ENCODE measurements around the gene CACNA1D. TPM values are rescaled to one million over a fixed set of nuclear protein-coding genes. Genes with fewer than 3 reads are reported as not detected.

Gene CACNA1D
- total and polyA plus RNA-seq, 9 of the 15 experiments (the other 6 are each of a cell fraction or from before 2014, with no cell fraction given), result 0.29 TPM; not detected in 8

DNA sequence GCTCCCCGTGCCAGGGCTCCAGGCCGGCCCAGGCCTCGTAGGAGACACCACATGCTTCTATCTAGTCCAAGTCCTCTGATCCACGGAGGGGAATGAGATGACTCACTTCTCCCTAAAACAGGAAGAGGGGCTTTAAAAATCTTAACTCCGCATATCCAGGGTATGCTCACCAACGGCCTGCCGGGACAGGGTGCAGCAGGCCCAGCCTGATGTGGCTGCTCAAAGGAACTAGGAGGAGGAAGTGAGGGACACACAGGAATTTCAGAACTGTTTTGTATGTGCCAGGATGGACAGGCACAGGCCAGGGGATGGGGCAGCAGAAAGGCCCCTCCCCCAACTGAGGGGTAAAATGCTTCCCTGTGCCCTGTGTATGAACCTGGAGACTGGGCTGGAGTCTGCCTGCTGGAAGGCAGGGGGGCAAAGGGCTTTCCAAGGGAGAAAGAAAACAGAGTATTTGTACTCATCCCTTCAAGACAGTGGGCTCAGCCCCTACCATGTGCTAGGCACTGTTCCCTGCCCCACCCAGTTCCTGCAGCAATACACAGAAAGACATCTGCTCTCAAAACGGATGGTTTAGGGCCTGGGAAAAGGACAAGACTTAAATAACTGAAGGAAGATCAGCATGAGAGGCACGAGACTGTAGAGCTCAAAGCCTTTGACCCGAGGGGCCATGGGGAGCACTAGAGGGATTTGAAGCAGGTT, 329.7 kb downstream of the CACNA1D start (continued):
- no peak for TF ChIP-seq SMC3 (conservative IDR thresholded peaks at IDR 0.05; ENCODE audit: insufficient read depth, low read depth, low read length)
- TF ChIP-seq ZNF76 (CRISPR knock-in tag; IDR thresholded peaks at IDR 0.05; ENCODE audit: borderline replicate concordance), result no peak

GRCh38 chr3:53824795-53825194, 330.4 kb downstream of the CACNA1D start:
- no peak for DNase-seq (ENCODE audit: extremely low read depth in 1 of 4, low spot score in 3 of 4)
- Histone ChIP-seq H3K9me3 (replicated peaks; ENCODE audit: control insufficient read depth, insufficient read depth, low read depth, low read length) (no peaks in the 10 kb centered on the region), H2AFZ (ENCODE audit: low read depth, low read length) (no peak overlapping the region), H3K27me3 (ENCODE audit: control insufficient read depth in 2 of 2, insufficient read depth in 2 of 2, low read length in 2 of 2) (peaks cover 0 to 3% of the 10 kb centered on the region in 2 experiments; a peak in 1 of 5 replicates), H3K36me3 (ENCODE audit: control insufficient read depth, insufficient read depth, low read length) (no peaks in the 10 kb centered on the region), H3K9ac (ENCODE audit: insufficient read depth in 1 of 2, low read depth in 2 of 2, low read length in 2 of 2) (no peak overlapping the region), H3K27ac (ENCODE audit: extremely low read depth, low read depth, low read length) (no peak overlapping the region), H3K4me3 (no peak overlapping the region), H3K4me2 (ENCODE audit: insufficient read depth, low read length) (no peak overlapping the region), H3K9me1 (ENCODE audit: control insufficient read depth, insufficient read depth, low read length) (no peaks in the 10 kb centered on the region), H3K79me2 (ENCODE audit: control insufficient read depth, insufficient read depth, low read length) (no peaks in the 10 kb centered on the region), H3K4me1 (replicated peaks in 1 of 2; ENCODE audit: control insufficient read depth in 2 of 2, insufficient read depth in 2 of 2, low read length in 2 of 2) (no peaks in the 10 kb centered on the region), H4K20me1 (replicated peaks; ENCODE audit: control insufficient read depth, insufficient read depth, low read length) (no peaks in the 10 kb centered on the region; the same call in 1 of the 2 replicates)
- ChIA-PET POLR2A (interaction anchor here (0.9 kb wide), 1 partner anchor 10 kb away, joined by 3 read pairs; no protein-coding TSS in a partner anchor), CTCF (ENCODE audit: low intra/inter-chr PET ratio) (no interaction called here)
- no TSS peak for BruUV-seq (replicated peaks)
- no peak for ATAC-seq
- WGBS (ENCODE audit: insufficient coverage, low coverage, missing lambda C conversion rate), result 33% methylated on average over 4 of the region's 4 CpGs
- FAIRE-seq, result no peak
- intact Hi-C loops (cut with micrococcal nuclease), result no loop called here
- in situ Hi-C loops (cut with MboI), result no loop called here
- TF ChIP-seq SRSF7 (optimal IDR thresholded peaks at IDR 0.05; ENCODE audit: low read depth, low read length) (no peak), DEAF1 (CRISPR knock-in tag; IDR thresholded peaks at IDR 0.05) (no peak), HDAC8 (tag; IDR thresholded peaks at IDR 0.05) (no peak)
- TF ChIP-seq, protein P1, sequence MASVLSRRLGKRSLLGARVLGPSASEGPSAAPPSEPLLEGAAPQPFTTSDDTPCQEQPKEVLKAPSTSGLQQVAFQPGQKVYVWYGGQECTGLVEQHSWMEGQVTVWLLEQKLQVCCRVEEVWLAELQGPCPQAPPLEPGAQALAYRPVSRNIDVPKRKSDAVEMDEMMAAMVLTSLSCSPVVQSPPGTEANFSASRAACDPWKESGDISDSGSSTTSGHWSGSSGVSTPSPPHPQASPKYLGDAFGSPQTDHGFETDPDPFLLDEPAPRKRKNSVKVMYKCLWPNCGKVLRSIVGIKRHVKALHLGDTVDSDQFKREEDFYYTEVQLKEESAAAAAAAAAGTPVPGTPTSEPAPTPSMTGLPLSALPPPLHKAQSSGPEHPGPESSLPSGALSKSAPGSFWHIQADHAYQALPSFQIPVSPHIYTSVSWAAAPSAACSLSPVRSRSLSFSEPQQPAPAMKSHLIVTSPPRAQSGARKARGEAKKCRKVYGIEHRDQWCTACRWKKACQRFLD (CRISPR knock-in tag; IDR thresholded peaks at IDR 0.05), result no peak

All from K562 (cell line).